GM19397 (cell line): ENCODE data around the gene CDH13.

Source experiments
- ATAC-seq: cut with Tn5 transposase; IDR thresholded peaks from one replicate; pipeline ENCODE4 v1.9.1; 2021; ENCODE audit warnings: mild to moderate bottlenecking, moderate library complexity; ENCODE audit not compliant: unreplicated experiment

The CDH13 gene

GRCh38 chr16:83624429-83625120 lies 997.8 kb downstream of the CDH13 start:
- no peak for ATAC-seq

GRCh38 chr16:83626204-83626603 lies 999.4 kb downstream of the CDH13 start:
- no peak for ATAC-seq

- ATAC-seq, result no peak
These were observed 999.9 kb downstream of the CDH13 start for GRCh38 chr16:83626676-83627075.

- no peak for ATAC-seq
These were observed 1001.2 kb downstream of the CDH13 start for GRCh38 chr16:83627996-83628395.

GRCh38 chr16:83629426-83629825 lies 1002.7 kb downstream of the CDH13 start:
- no peak for ATAC-seq

GRCh38 chr16:83629836-83630235 lies 1003.1 kb downstream of the CDH13 start:
- ATAC-seq, result no peak

- ATAC-seq, result no peak
These were observed 1004.2 kb downstream of the CDH13 start for GRCh38 chr16:83630979-83631378.

- ATAC-seq, result no peak
These were observed 1006.5 kb downstream of the CDH13 start for GRCh38 chr16:83633286-83633685.

GRCh38 chr16:83648347-83648746 lies 1021.6 kb downstream of the CDH13 start:
- ATAC-seq, result no peak

- ATAC-seq, result no peak
These were observed 1025.1 kb downstream of the CDH13 start for GRCh38 chr16:83651871-83652270.

- ATAC-seq, result no peak
These were observed 1026.2 kb downstream of the CDH13 start for GRCh38 chr16:83652943-83653342.

GRCh38 chr16:83653785-83654184 lies 1027.0 kb downstream of the CDH13 start:
- ATAC-seq, result no peak

- no peak for ATAC-seq
These were observed 1033.5 kb downstream of the CDH13 start for GRCh38 chr16:83660282-83660681.

GRCh38 chr16:83661656-83662055 lies 1034.9 kb downstream of the CDH13 start:
- no peak for ATAC-seq

GRCh38 chr16:83666449-83666848 lies 1039.7 kb downstream of the CDH13 start:
- ATAC-seq, result no peak

GRCh38 chr16:83669456-83669855 lies 1042.7 kb downstream of the CDH13 start:
- no peak for ATAC-seq

- no peak for ATAC-seq
These were observed 1048.3 kb downstream of the CDH13 start for GRCh38 chr16:83674931-83675535.

GRCh38 chr16:83676086-83676485 lies 1049.3 kb downstream of the CDH13 start:
- ATAC-seq, result no peak

GRCh38 chr16:83680980-83681379 lies 1054.2 kb downstream of the CDH13 start:
- ATAC-seq, result no peak

- ATAC-seq, result no peak
These were observed 1054.7 kb downstream of the CDH13 start for GRCh38 chr16:83681381-83681956.

- no peak for ATAC-seq
These were observed 1055.5 kb downstream of the CDH13 start for GRCh38 chr16:83682116-83682867.

- no peak for ATAC-seq
These were observed 1056.1 kb downstream of the CDH13 start for GRCh38 chr16:83682868-83683235.
